Osteoblast (primary cell): ENCODE measurements around the gene OSTC. TPM values are rescaled to one million over a fixed set of nuclear protein-coding genes. Genes with fewer than 3 reads are reported as not detected.

Experiments used
- DNase-seq: peaks from one replicate; pipeline ENCODE4 v3.0.0; 2011; ENCODE audit warnings: low spot score, mixed read lengths; ENCODE audit not compliant: insufficient read length; ENCODE audit errors: missing footprints
- H2AFZ ChIP-seq: 2 replicates; pipeline ENCODE4 v1.6.0; 2011; ENCODE audit warnings: mild to moderate bottlenecking, low read length
- H3K27ac ChIP-seq: 2 replicates; pipeline ENCODE4 v1.5.1; 2011; ENCODE audit warnings: mild to moderate bottlenecking, low read depth, low read length, moderate library complexity
- H3K27me3 ChIP-seq: 2 replicates; pipeline ENCODE4 v1.6.0; 2012; ENCODE audit warnings: mild to moderate bottlenecking, control low read depth, inconsistent platforms, low read length, moderate library complexity; ENCODE audit not compliant: insufficient read depth
- H3K36me3 ChIP-seq: 2 replicates; pipeline ENCODE4 v1.5.1; 2011; ENCODE audit warnings: mild to moderate bottlenecking, low read length, control low read depth, moderate library complexity; ENCODE audit not compliant: insufficient read depth
- H3K4me1 ChIP-seq: 2 replicates; pipeline ENCODE4 v1.5.1; 2011; ENCODE audit warnings: mild to moderate bottlenecking, low read length, control low read depth, moderate library complexity; ENCODE audit not compliant: insufficient read depth
- H3K4me2 ChIP-seq: 2 replicates; pipeline ENCODE4 v1.6.0; 2011; ENCODE audit warnings: mild to moderate bottlenecking, low read length; ENCODE audit not compliant: insufficient read depth
- H3K4me3 ChIP-seq: fragments of 200-600 bp; sonication (generic); 3 replicates; pipeline ENCODE4 v1.5.1; 2012; ENCODE audit warnings: mild to moderate bottlenecking, low read length, inconsistent platforms; ENCODE audit not compliant: insufficient read depth
- H3K79me2 ChIP-seq: 2 replicates; pipeline ENCODE4 v1.6.0; 2012; ENCODE audit warnings: mild to moderate bottlenecking, low read length, control low read depth, inconsistent platforms; ENCODE audit not compliant: insufficient read depth
- H3K9me3 ChIP-seq: 2 replicates; pipeline ENCODE4 v1.5.1; 2011; ENCODE audit warnings: low read depth, low read length, control low read depth
- H4K20me1 ChIP-seq: 2 replicates; pipeline ENCODE4 v1.6.0; 2012; ENCODE audit warnings: mild to moderate bottlenecking, low read length, control low read depth; ENCODE audit not compliant: insufficient read depth
- total RNA-seq: library from RNA; depleted of rRNA; stranded (reverse); fragments of >200 nt; gene quantifications from 2 replicates; pipeline ENCODE4 v1.2.3, GENCODE V29; 2012
- TF ChIP-seq, protein P1 (sequence below): IDR thresholded peaks from 2 replicates; pipeline ENCODE4 v1.5.1; 2011; ENCODE audit warnings: mild to moderate bottlenecking, low read depth, low read length, moderate library complexity; ENCODE audit errors: extremely low read depth

The OSTC gene
- total RNA-seq, 1 donor: 256 TPM

DNA sequence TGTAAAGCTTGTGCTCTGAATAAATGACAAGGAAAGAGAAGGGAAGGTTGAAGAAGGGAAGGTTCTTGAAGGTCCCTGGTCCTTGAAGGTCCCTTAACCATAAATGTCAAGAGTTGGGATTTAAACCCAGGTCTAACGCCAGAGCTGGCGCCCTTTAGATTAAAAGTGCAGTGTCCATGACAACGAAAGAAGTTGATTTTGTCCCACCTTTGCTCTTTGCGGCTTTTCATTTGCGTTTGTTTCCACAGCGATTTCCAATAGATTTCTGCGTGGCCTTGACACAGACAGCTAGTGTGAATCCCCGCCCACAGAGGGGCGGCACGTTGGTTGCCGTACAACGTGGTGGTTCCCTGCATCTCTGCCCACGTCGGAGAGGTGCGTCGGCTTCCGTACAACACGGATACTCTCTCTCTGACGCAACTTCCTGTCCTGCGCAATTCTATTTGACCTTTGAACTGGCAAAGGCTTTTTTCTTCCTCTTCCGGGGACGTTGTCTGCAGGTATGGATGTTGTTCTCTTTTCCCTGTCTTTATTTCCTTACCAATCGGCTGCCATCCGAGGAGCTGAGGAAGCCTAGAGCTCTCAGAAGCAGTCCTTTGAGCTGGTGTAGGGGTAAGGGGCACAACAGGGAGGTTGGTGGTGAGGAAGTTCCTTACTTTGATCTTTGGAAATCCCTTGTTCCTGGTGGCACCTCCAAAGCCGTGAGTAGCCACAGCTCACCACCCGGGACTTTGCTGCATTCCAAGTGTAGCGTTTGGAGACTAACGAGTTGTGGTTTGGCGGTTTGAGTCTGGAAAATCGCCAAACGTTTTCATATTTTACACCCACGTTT is 30.1 kb upstream of the OSTC start, which contains the start of gene RPL34:
RPL34 (plus strand) TSS at position 476 of the 832 bp plus-strand sequence. CDS start 1,384 bp downstream, outside the sequence.
- no peaks in the 10 kb centered on the region for H3K9me3 ChIP-seq
- peaks cover 35% of the 10 kb centered on the region for H3K36me3 ChIP-seq
- H3K79me2 ChIP-seq: peaks cover 41% of the 10 kb centered on the region
- peak; percentile 86 for DNase-seq
- H3K4me3 ChIP-seq: peak within 1 kb of the TSS; percentile 88
- peaks cover 34% of the 10 kb centered on the region for H3K4me1 ChIP-seq
- H3K27me3 ChIP-seq: no peaks in the 10 kb centered on the region
- TF ChIP-seq, protein P1, sequence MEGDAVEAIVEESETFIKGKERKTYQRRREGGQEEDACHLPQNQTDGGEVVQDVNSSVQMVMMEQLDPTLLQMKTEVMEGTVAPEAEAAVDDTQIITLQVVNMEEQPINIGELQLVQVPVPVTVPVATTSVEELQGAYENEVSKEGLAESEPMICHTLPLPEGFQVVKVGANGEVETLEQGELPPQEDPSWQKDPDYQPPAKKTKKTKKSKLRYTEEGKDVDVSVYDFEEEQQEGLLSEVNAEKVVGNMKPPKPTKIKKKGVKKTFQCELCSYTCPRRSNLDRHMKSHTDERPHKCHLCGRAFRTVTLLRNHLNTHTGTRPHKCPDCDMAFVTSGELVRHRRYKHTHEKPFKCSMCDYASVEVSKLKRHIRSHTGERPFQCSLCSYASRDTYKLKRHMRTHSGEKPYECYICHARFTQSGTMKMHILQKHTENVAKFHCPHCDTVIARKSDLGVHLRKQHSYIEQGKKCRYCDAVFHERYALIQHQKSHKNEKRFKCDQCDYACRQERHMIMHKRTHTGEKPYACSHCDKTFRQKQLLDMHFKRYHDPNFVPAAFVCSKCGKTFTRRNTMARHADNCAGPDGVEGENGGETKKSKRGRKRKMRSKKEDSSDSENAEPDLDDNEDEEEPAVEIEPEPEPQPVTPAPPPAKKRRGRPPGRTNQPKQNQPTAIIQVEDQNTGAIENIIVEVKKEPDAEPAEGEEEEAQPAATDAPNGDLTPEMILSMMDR: no peak
- peak within 1 kb of the TSS; percentile 85 for H3K4me2 ChIP-seq
- peaks cover 36% of the 10 kb centered on the region for H4K20me1 ChIP-seq
- H3K27ac ChIP-seq: peak within 1 kb of the TSS; percentile 93
- H2AFZ ChIP-seq: peak within 1 kb of the TSS; percentile 95

- no peaks in the 10 kb centered on the region for H3K9me3 ChIP-seq
- H3K4me1 ChIP-seq: peaks cover 34% of the 10 kb centered on the region
- H3K27ac ChIP-seq: peak overlapping the region; percentile 93
- H3K4me3 ChIP-seq: peak overlapping the region; percentile 88
- no peaks in the 10 kb centered on the region for H3K27me3 ChIP-seq
- no peak for DNase-seq
- peaks cover 44% of the 10 kb centered on the region for H3K36me3 ChIP-seq
- peak overlapping the region; percentile 85 for H3K4me2 ChIP-seq
- H4K20me1 ChIP-seq: peaks cover 36% of the 10 kb centered on the region
- peaks cover 45% of the 10 kb centered on the region for H3K79me2 ChIP-seq
- TF ChIP-seq, protein P1: no peak
- H2AFZ ChIP-seq: peak overlapping the region; percentile 84
Observed at GRCh38 chr4:108620933-108621905, 29.2 kb upstream of the OSTC start.

DNA sequence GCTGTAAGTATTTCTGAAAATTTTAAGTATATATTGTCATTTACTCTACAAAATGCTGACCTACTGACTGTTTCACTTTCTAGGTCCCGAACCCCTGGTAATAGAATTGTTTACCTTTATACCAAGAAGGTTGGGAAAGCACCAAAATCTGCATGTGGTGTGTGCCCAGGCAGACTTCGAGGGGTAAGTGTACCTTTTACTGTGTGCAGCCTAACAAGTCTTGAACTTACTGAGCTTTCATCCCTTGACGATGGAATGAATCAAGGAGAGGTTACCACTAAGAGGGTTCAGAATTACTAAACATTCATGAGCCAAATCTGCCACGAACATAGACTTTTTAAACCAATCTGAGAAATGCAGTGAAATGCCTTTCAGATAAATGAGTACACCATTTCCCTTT is 28.4 kb upstream of the OSTC start:
- peak overlapping the region; percentile 88 for H3K4me3 ChIP-seq
- H3K27me3 ChIP-seq: no peaks in the 10 kb centered on the region
- no peak overlapping the region for H2AFZ ChIP-seq
- peaks cover 45% of the 10 kb centered on the region for H3K79me2 ChIP-seq
- peak overlapping the region; percentile 93 for H3K27ac ChIP-seq
- TF ChIP-seq, protein P1: no peak
- DNase-seq: no peak
- H3K36me3 ChIP-seq: peaks cover 52% of the 10 kb centered on the region
- no peaks in the 10 kb centered on the region for H3K9me3 ChIP-seq
- peaks cover 34% of the 10 kb centered on the region for H3K4me1 ChIP-seq
- peaks cover 39% of the 10 kb centered on the region for H4K20me1 ChIP-seq
- H3K4me2 ChIP-seq: peak overlapping the region; percentile 85
